Measurements from ENCODE around the gene C20orf204.

The C20orf204 gene

GRCh38 chr20:64071341-64072332, 35.7 kb downstream of the C20orf204 start:
- no peak for TF ChIP-seq CTCF (IDR thresholded peaks at IDR 0.05; ENCODE audit: insufficient read depth, missing control alignments)
- no peak for FAIRE-seq
- DNase-seq (ENCODE audit: insufficient read length, low spot score): no peak

GRCh38 chr20:64072498-64073063, 36.6 kb downstream of the C20orf204 start:
- no peak for TF ChIP-seq CTCF (IDR thresholded peaks at IDR 0.05; ENCODE audit: insufficient read depth, missing control alignments)
- FAIRE-seq: no peak
- DNase-seq (ENCODE audit: insufficient read length, low spot score): no peak

- DNase-seq (ENCODE audit: insufficient read length, low spot score): no peak
- no peak for FAIRE-seq
- no peak for TF ChIP-seq CTCF (IDR thresholded peaks at IDR 0.05; ENCODE audit: insufficient read depth, missing control alignments)
These were observed 37.6 kb downstream of the C20orf204 start for GRCh38 chr20:64073476-64074183.

GRCh38 chr20:64074184-64074789, 38.3 kb downstream of the C20orf204 start:
- DNase-seq (ENCODE audit: insufficient read length, low spot score): no peak
- no peak for TF ChIP-seq CTCF (IDR thresholded peaks at IDR 0.05; ENCODE audit: insufficient read depth, missing control alignments)
- no peak for FAIRE-seq

- no peak for TF ChIP-seq CTCF (IDR thresholded peaks at IDR 0.05; ENCODE audit: insufficient read depth, missing control alignments)
- no peak for DNase-seq (ENCODE audit: insufficient read length, low spot score)
- FAIRE-seq: no peak
These were observed 39.0 kb downstream of the C20orf204 start for GRCh38 chr20:64074963-64075362.

GRCh38 chr20:64075556-64075955, 39.6 kb downstream of the C20orf204 start:
- DNase-seq (ENCODE audit: insufficient read length, low spot score): no peak
- no peak for TF ChIP-seq CTCF (IDR thresholded peaks at IDR 0.05; ENCODE audit: insufficient read depth, missing control alignments)
- no peak for FAIRE-seq

Measured in D721Med (cell line).